ENCODE data around the gene ADAM10. TPM values are rescaled to one million over a fixed set of nuclear protein-coding genes. Genes with fewer than 3 reads are reported as not detected.

ADAM10 gene
- total RNA-seq, 1 donor from 2014 or later, result 287 TPM

GRCh38 chr15:58742022-58742813 is 7.3 kb downstream of the ADAM10 start:
- no peak for DNase-seq (ENCODE audit: low spot score)
- Mint-ChIP-seq H3K27me3 (ENCODE audit: unreplicated experiment) (no peaks in the 10 kb centered on the region), H3K4me1 (ENCODE audit: unreplicated experiment) (peaks cover 32% of the 10 kb centered on the region), H3K4me3 (ENCODE audit: unreplicated experiment) (no peak overlapping the region), H3K9me3 (ENCODE audit: unreplicated experiment) (no peaks in the 10 kb centered on the region), H3K27ac (ENCODE audit: unreplicated experiment) (peak overlapping the region; percentile 21), H3K36me3 (ENCODE audit: low read depth, unreplicated experiment) (no peaks in the 10 kb centered on the region)
- TF ChIP-seq, protein P1, sequence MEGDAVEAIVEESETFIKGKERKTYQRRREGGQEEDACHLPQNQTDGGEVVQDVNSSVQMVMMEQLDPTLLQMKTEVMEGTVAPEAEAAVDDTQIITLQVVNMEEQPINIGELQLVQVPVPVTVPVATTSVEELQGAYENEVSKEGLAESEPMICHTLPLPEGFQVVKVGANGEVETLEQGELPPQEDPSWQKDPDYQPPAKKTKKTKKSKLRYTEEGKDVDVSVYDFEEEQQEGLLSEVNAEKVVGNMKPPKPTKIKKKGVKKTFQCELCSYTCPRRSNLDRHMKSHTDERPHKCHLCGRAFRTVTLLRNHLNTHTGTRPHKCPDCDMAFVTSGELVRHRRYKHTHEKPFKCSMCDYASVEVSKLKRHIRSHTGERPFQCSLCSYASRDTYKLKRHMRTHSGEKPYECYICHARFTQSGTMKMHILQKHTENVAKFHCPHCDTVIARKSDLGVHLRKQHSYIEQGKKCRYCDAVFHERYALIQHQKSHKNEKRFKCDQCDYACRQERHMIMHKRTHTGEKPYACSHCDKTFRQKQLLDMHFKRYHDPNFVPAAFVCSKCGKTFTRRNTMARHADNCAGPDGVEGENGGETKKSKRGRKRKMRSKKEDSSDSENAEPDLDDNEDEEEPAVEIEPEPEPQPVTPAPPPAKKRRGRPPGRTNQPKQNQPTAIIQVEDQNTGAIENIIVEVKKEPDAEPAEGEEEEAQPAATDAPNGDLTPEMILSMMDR (IDR thresholded peaks at IDR 0.05; ENCODE audit: unreplicated experiment), result no peak

GRCh38 chr15:58741032-58741431 is 8.5 kb downstream of the ADAM10 start:
- peaks cover 26% of the 10 kb centered on the region for H3K4me1 Mint-ChIP-seq (ENCODE audit: unreplicated experiment)
- TF ChIP-seq, protein P1 (IDR thresholded peaks at IDR 0.05; ENCODE audit: unreplicated experiment), result no peak
- H3K27me3 Mint-ChIP-seq (ENCODE audit: unreplicated experiment), result no peaks in the 10 kb centered on the region
- no peaks in the 10 kb centered on the region for H3K9me3 Mint-ChIP-seq (ENCODE audit: unreplicated experiment)
- DNase-seq (ENCODE audit: low spot score), result no peak
- no peak overlapping the region for H3K27ac Mint-ChIP-seq (ENCODE audit: unreplicated experiment)
- H3K36me3 Mint-ChIP-seq (ENCODE audit: low read depth, unreplicated experiment), result no peaks in the 10 kb centered on the region
- H3K4me3 Mint-ChIP-seq (ENCODE audit: unreplicated experiment), result no peak overlapping the region

DNA sequence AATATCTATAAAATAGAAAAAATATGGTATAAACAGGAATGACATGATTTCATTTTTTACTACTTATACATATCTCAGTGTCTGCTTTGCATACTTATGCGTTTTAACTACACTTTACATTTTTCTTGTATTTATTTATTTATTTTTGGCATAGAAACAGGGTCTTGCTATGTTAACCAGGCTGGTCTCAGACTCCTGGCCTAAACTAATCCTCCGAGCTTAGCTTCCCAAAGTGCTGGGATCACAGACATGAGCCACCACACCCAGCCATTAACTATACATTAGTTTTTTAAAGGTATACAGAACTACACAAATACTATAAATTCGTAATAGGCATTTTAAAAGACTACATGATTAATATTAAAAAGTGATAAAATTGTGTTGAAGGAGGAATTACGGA is 9.1 kb downstream of the ADAM10 start:
- no peak overlapping the region for H3K27ac Mint-ChIP-seq (ENCODE audit: unreplicated experiment)
- no peak overlapping the region for H3K4me3 Mint-ChIP-seq (ENCODE audit: unreplicated experiment)
- peaks cover 22% of the 10 kb centered on the region for H3K4me1 Mint-ChIP-seq (ENCODE audit: unreplicated experiment)
- no peaks in the 10 kb centered on the region for H3K36me3 Mint-ChIP-seq (ENCODE audit: low read depth, unreplicated experiment)
- no peaks in the 10 kb centered on the region for H3K27me3 Mint-ChIP-seq (ENCODE audit: unreplicated experiment)
- TF ChIP-seq, protein P1 (IDR thresholded peaks at IDR 0.05; ENCODE audit: unreplicated experiment), result no peak
- H3K9me3 Mint-ChIP-seq (ENCODE audit: unreplicated experiment), result no peaks in the 10 kb centered on the region
- DNase-seq (ENCODE audit: low spot score), result no peak

GRCh38 chr15:58738046-58738707 is 11.3 kb downstream of the ADAM10 start:
- TF ChIP-seq, protein P1 (IDR thresholded peaks at IDR 0.05; ENCODE audit: unreplicated experiment), result no peak
- Mint-ChIP-seq H3K9me3 (ENCODE audit: unreplicated experiment) (no peaks in the 10 kb centered on the region), H3K27me3 (ENCODE audit: unreplicated experiment) (no peaks in the 10 kb centered on the region), H3K27ac (ENCODE audit: unreplicated experiment) (no peak overlapping the region), H3K4me1 (ENCODE audit: unreplicated experiment) (peaks cover 15% of the 10 kb centered on the region), H3K4me3 (ENCODE audit: unreplicated experiment) (no peak overlapping the region), H3K36me3 (ENCODE audit: low read depth, unreplicated experiment) (no peaks in the 10 kb centered on the region)
- no peak for DNase-seq (ENCODE audit: low spot score)

DNA sequence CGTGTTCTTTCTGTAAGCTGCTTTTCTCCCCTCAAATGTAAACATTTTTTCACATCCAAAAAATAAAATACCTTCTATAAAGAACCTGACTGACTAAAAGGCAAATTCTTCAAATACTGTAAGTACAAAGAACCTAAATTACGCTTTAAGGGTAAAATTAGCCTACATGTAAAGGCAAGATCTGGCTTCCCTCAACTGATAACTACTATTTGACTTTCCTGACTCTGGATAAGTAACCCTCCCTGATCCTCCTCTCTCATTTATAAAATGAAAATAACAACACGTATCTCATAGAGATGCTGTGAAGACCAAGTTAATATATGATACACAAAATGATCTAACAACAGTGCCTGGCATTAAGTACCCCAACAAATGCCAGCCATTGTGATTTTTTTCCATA is 12.2 kb downstream of the ADAM10 start:
- H3K27me3 Mint-ChIP-seq (ENCODE audit: unreplicated experiment), result no peaks in the 10 kb centered on the region
- H3K27ac Mint-ChIP-seq (ENCODE audit: unreplicated experiment), result no peak overlapping the region
- H3K4me1 Mint-ChIP-seq (ENCODE audit: unreplicated experiment), result peaks cover 11% of the 10 kb centered on the region
- no peak for DNase-seq (ENCODE audit: low spot score)
- H3K4me3 Mint-ChIP-seq (ENCODE audit: unreplicated experiment), result no peak overlapping the region
- no peaks in the 10 kb centered on the region for H3K36me3 Mint-ChIP-seq (ENCODE audit: low read depth, unreplicated experiment)
- H3K9me3 Mint-ChIP-seq (ENCODE audit: unreplicated experiment), result no peaks in the 10 kb centered on the region
- TF ChIP-seq, protein P1 (IDR thresholded peaks at IDR 0.05; ENCODE audit: unreplicated experiment), result no peak

Data from endothelial cell (in vitro differentiated cells).